H1 (cell line): ENCODE results near the gene LIMK1.

Experiments used
- CBX5 ChIP-seq: fragments of 300-800, 300-1000 bp; sonication (generic); IDR thresholded peaks from 2 replicates; pipeline ENCODE4 v1.7.1; 2016; ENCODE audit warnings: antibody characterized with exemption, low read length, low read depth
- CEBPB ChIP-seq: IDR thresholded peaks from 2 replicates; pipeline ENCODE4 v1.6.1; 2012; ENCODE audit warnings: low read depth, low read length
- CHD1 ChIP-seq: IDR thresholded peaks from 2 replicates; pipeline ENCODE4 v1.6.1; 2012; ENCODE audit warnings: low read depth, low read length, improper control_type of control experiment
- CREB1 ChIP-seq: IDR thresholded peaks from 2 replicates; pipeline ENCODE4 v1.6.1; 2012; ENCODE audit warnings: inconsistent platforms
- CTCF ChIP-seq, 3 experiments: IDR thresholded peaks; 1 replicate in 2 of 3; 2 replicates in 1 of 3; pipeline versions ENCODE4 v1.5.1 to v1.6.1; 2011; ENCODE audit warnings: low read length in 3 of 3, mild to moderate bottlenecking in 3 of 3, inconsistent platforms in 2 of 3, low read depth in 1 of 3, moderate library complexity in 1 of 3; ENCODE audit not compliant: insufficient read depth in 1 of 3; ENCODE audit errors: control extremely low read depth in 1 of 3
- FOSL1 ChIP-seq: IDR thresholded peaks from 2 replicates; pipeline ENCODE4 v1.6.1; 2011; ENCODE audit warnings: mild to moderate bottlenecking, low read depth, low read length, moderate library complexity; ENCODE audit not compliant: insufficient read depth
- GTF2F1 ChIP-seq: IDR thresholded peaks from 2 replicates; pipeline ENCODE4 v1.6.1; 2012; ENCODE audit warnings: low read depth, low read length, improper control_type of control experiment, borderline replicate concordance
- HDAC2 ChIP-seq, 2 experiments: fragments of 300-600 bp in 1 of 2; sonication (generic) in 1 of 2; IDR thresholded peaks; 2 replicates each; pipeline ENCODE4 v1.6.1; 2011 to 2012; ENCODE audit warnings: low read depth in 2 of 2, low read length in 2 of 2, mild to moderate bottlenecking in 2 of 2, moderate library complexity in 2 of 2, borderline replicate concordance in 1 of 2, inconsistent platforms in 1 of 2
- PHF8 ChIP-seq: fragments of 200-600 bp; sonication (generic); conservative IDR thresholded peaks from 2 replicates; pipeline ENCODE4 v1.7.1; 2012; ENCODE audit warnings: low read depth, mild to moderate bottlenecking, inconsistent platforms, low read length, moderate library complexity
- POLR2A ChIP-seq, 2 experiments: IDR thresholded peaks; 1 replicate in 1 of 2; 2 replicates in 1 of 2; pipeline ENCODE4 v1.6.1; 2011; ENCODE audit warnings: low read depth in 2 of 2, low read length in 2 of 2, mild to moderate bottlenecking in 2 of 2; ENCODE audit errors: control extremely low read depth in 1 of 2
- SP1 ChIP-seq: IDR thresholded peaks from 2 replicates; pipeline ENCODE4 v1.6.1; 2011; ENCODE audit warnings: low read depth, low read length
- YY1 ChIP-seq: IDR thresholded peaks from 2 replicates; pipeline ENCODE4 v1.6.1; 2011; ENCODE audit warnings: low read depth, mild to moderate bottlenecking, low read length
- TF ChIP-seq, protein P1 (sequence below): IDR thresholded peaks from 2 replicates; pipeline ENCODE4 v1.6.1; 2012; ENCODE audit warnings: inconsistent platforms

DNA sequence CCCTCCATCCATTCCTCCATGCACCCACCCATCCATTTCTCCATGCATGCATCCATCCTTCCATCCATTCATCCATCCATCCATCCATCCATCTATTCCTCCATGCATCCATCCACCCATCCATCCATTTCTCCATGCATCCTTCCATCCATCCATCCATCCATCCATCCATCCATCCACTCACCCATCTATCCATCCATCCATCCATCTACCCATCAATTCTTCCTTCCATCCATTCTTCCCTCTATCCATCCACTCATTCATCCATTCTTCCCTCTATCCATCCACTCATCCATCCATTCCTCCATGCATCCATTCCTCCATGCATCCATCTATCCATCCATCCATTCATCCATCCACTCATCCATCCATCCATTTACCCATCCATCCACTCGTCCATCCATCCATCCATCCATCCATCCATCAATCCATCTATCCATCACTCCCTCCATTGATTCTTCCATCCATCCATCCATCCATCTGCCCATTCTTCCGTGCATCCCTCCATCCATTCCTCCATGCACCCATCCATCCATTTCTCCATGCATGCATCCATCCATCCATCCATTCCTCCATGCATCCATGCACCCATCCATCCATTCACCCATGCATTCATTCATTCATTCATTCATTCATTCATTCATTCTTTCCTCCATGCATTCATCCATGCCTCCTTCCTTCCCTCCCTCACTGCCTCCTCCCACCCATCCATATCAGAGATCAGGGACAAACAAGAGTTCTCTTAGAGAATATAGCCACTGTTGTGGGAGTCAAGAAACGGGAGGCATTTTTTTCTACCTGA lies 33.4 kb upstream of the LIMK1 start:
- TF ChIP-seq POLR2A (IDR thresholded peaks at IDR 0.05; ENCODE audit: control extremely low read depth in 1 of 2, low read depth in 2 of 2, low read length in 2 of 2) (no peak), CTCF (IDR thresholded peaks at IDR 0.05; ENCODE audit: control extremely low read depth in 1 of 3, insufficient read depth in 1 of 3, low read depth in 1 of 3, low read length in 3 of 3) (no peak), FOSL1 (no peak), GTF2F1 (no peak), HDAC2 (IDR thresholded peaks at IDR 0.05; ENCODE audit: borderline replicate concordance in 1 of 2, low read depth in 2 of 2, low read length in 2 of 2) (no peak), CHD1 (no peak), CREB1 (no peak), CBX5 (no peak), YY1 (no peak), CEBPB (no peak), PHF8 (no peak), SP1 (no peak)
- TF ChIP-seq, protein P1, sequence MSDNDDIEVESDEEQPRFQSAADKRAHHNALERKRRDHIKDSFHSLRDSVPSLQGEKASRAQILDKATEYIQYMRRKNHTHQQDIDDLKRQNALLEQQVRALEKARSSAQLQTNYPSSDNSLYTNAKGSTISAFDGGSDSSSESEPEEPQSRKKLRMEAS, result no peak
